GM19351 (cell line): ENCODE data around the gene TEAD4.

Source experiments
- ATAC-seq: cut with Tn5 transposase; IDR thresholded peaks from one replicate; pipeline ENCODE4 v1.9.1; 2021; ENCODE audit warnings: mild to moderate bottlenecking, moderate library complexity; ENCODE audit not compliant: unreplicated experiment

Gene TEAD4

GRCh38 chr12:2999265-2999841 lies 40.2 kb downstream of the TEAD4 start:
- ATAC-seq = no peak

DNA sequence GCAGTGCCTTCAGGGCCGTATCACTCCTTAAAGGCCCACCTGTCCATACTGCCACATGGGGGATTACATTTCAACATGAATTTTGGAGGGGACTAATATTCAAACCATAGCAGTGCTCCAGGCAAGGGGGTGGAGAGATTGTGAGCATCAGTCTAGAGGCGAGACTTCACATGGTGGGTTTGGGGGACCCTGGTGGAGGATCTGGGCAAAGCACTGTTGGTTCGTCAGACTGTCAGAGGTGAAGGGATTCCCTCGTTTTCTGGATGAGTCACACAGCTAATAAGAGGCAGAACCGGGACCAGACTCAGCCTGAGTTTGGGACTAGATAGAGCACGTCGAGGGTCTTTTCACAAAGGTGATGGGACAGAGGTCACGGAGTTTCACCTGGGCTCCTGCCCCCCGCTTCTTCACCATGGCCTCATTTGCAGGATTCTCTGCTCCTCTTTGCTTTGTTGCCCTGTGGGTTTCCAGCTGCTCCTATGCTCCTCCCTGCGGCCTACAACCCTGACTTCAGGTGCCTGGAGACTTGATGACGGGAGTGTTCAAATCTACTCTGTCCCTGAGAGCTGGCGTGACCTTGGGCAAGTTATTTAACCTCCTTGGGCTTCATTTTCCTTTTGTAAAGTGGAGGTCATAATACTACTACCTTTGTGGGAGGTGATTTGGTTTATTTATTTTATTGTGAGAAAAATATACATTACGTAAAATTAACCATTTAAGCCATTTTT lies 41.5 kb downstream of the TEAD4 start:
- ATAC-seq = no peak

GRCh38 chr12:3002646-3003045 lies 43.4 kb downstream of the TEAD4 start:
- ATAC-seq = no peak

GRCh38 chr12:3003357-3003992 lies 44.3 kb downstream of the TEAD4 start:
- ATAC-seq = no peak

GRCh38 chr12:3004655-3005565 lies 45.7 kb downstream of the TEAD4 start:
- ATAC-seq = no peak

GRCh38 chr12:3005736-3006135 lies 46.5 kb downstream of the TEAD4 start:
- no peak for ATAC-seq

DNA sequence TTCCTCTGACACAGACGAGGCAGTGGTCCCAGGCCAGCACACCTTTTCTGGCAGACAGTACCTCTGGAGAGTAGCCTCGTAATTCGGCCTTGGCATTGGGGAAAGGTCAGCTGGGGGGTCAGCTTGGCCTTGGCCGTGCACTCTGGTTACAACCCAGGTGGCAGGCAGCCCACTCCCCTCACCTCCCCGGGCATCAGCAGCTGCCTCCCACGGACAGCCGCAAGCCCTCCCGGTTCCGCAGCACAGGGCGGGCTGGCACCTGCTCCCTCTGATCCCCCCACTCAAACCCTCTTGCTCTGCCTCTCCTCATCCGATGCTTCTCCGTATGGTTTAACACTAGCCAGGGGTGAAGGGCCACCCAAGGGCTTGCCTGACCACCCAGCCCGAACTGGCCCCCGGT lies 50.6 kb downstream of the TEAD4 start:
- no peak for ATAC-seq

DNA sequence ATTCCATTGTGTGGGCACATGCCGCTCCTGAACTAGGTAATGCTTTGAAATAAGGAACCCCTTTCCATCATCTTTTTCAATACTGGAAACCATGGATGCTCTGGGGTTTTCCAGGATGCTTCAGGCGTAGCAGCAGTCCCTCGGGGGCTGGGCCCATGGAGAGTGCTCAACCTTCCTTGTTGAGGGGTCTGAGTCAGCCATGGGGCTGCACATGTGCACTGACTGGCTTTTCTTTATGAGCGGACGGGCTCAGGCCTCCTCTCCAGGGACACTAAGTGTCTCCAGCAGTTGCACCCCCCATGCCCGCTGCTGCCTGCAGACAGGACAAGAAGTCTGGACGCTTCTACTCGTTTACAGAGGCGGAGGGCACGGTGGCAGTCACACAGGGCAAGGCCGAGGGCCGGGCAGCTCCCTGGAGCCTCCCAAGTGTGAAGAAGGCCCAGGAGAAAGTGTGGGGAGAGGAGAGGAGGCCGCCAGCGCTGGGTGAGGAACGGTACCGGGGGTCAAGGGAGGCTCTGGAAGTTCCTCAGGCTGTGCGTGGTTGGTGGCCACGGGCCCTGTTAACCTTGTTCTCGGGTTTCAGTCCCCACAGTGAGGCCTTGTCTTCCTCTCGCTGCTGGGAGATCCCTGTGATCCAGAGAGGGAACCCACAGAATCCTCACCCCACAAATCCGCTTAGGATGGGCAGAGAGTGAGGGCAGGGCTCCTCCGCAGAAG lies 51.2 kb downstream of the TEAD4 start:
- no peak for ATAC-seq

DNA sequence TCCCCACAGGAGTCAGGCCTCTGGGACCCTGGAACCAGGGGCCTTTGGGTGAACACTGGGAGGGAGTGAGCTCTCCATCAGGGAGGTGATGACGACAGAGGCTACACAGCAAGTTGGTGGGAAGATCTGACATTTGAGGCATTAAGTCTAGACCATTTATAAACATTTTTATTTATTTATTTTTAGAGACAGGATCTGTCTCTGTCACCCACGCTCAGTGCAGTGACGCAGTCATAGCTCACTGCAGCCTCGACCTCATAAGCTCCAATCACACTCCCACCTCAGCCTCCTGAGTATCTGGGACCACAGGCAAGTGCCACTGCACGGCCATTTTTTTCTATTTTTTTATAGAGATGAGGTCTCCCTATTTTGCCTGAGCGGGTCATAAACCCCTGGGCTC lies 53.6 kb downstream of the TEAD4 start:
- no peak for ATAC-seq

- no peak for ATAC-seq
Measured at GRCh38 chr12:3014641-3015040, 55.4 kb downstream of the TEAD4 start.

DNA sequence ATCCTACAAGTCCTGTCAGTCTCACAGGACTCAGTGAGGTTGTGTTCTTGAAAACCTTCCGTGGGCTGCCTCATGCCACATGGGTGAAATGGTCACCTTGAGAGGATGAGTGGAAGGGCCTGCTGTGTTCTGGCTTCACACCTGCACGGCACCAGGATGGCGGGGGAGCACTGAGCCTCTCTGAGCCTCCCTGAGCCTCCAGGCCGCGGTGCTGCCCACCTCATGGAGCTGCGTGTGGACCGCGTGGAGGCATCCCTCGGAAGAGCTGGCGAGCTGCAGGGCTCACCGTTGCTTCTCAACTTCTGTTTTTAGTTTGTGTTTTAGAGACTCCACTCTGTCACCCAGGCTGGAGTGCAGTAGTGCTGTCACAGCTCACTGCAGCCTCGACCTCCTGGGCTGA lies 56.2 kb downstream of the TEAD4 start:
- no peak for ATAC-seq

GRCh38 chr12:3016191-3016590 lies 57.0 kb downstream of the TEAD4 start:
- no peak for ATAC-seq

GRCh38 chr12:3017281-3017680 lies 58.1 kb downstream of the TEAD4 start:
- no peak for ATAC-seq

DNA sequence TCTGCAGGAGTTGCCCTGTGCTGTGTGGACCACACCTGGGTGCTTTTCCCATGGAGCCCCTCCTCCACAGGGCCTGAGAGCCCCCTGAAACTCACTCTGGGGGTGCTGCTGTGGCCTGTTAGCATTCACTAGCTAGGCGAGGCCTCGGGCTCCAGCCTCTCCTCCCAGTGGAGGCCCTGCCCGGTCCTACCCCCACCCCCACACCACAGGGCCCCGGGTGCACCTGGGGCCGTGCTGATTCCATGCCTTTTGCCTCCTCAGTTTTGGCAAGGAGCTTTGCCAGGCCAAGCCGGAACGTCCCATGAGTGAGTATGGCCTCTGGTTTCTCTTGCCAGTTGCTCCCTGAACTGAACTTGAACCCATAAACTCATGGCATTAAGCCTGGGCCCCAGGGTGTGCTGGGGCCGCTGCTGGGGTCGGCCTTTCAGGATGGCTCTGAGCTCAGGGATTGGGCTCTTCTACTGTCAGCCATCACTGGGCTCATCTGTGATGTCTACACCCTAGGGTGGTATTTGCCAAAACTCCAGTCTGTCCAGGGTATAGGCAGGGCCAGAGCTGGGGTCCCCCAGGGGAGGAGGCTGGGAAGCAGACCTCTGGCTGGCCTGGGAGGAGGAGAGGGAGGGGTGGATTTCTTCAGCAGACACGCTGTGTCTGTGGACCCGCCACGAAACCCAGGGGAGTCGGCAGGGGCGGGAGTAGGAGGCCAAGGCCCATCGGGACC lies 59.2 kb downstream of the TEAD4 start:
- ATAC-seq = no peak

GRCh38 chr12:3019005-3019680 lies 59.9 kb downstream of the TEAD4 start:
- ATAC-seq = no peak

DNA sequence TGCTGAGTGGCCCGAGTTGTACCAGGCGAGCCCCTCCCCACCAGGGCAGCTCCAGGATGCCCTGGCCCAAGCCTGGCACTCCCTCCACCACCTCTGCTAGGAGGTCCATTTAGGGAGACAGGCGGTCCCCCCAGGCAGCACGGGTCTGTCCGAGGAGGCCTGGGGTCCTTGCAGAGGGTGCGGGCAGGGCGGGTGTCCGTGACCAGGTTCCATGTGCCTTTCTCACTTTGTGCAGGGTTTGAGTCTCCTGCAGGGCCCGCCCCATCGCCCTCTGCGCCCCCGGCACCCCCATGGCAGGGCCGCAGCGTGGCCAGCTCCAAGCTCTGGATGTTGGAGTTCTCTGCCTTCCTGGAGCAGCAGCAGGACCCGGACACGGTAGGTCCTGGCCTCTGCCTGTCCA lies 61.2 kb downstream of the TEAD4 start:
- ATAC-seq = no peak

GRCh38 chr12:3020850-3021435 lies 61.7 kb downstream of the TEAD4 start:
- ATAC-seq = no peak

DNA sequence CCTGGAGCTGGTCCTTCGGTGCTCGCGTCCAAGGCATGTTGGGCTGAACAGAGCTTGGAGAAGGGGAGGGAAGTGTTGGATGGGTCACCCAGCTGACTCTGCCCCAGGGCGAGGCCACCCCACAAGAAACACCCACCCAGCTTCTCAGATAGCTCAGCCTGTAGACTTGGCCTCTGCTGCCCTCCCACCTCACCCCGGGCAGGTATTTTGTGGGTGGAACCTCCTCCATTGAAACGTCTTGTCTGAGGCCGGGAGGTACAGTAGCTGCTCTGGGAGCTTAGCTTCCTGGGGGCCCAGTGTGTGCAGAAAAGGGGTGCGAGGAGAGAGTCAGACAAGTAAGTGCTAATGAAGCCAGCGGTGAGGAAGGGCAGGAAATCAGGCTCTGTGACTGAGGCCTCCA lies 63.2 kb downstream of the TEAD4 start:
- ATAC-seq = no peak

- ATAC-seq = no peak
Measured at GRCh38 chr12:3022961-3023360, 63.8 kb downstream of the TEAD4 start.
